ENCODE results near the gene CNOT10.

CNOT10 gene

GRCh38 chr3:32675164-32675563 lies 9.8 kb upstream of the CNOT10 start (continued):
- no peak for TF ChIP-seq ZNF302 (tag by site-specific recombination; IDR thresholded peaks at IDR 0.05; ENCODE audit: low read depth)
- TF ChIP-seq ZNF585B (tag by site-specific recombination; IDR thresholded peaks at IDR 0.05): no peak
- TF ChIP-seq ZNF146 (tag by site-specific recombination; IDR thresholded peaks at IDR 0.05): no peak
- no peak for TF ChIP-seq ZNF37A (tag by site-specific recombination; IDR thresholded peaks at IDR 0.05)
- TF ChIP-seq PBX3 (CRISPR knock-in tag; IDR thresholded peaks at IDR 0.05): no peak
- no peak for TF ChIP-seq ZFP41 (tag by site-specific recombination; IDR thresholded peaks at IDR 0.05; ENCODE audit: borderline replicate concordance)

GRCh38 chr3:32675650-32676049 lies 9.3 kb upstream of the CNOT10 start:
- Histone ChIP-seq H3K4me1 (ENCODE audit: control insufficient read depth, insufficient read depth, low read length) (no peaks in the 10 kb centered on the region), H3K4me3 (ENCODE audit: low read depth, low read length) (no peak overlapping the region), H3K9me3 (ENCODE audit: control insufficient read depth, insufficient read depth, low read depth, low read length) (no peaks in the 10 kb centered on the region), H3K27ac (ENCODE audit: extremely low read depth, low read depth, low read length) (no peak overlapping the region), H3K36me3 (ENCODE audit: control insufficient read depth in 2 of 2, insufficient read depth in 1 of 2, low read length in 2 of 2) (no peaks in the 10 kb centered on the region)
- ChIA-PET POLR2A (interaction anchor here (0.7 kb wide), 1 partner anchor 11 kb away, joined by 6 read pairs; no protein-coding TSS in a partner anchor), CTCF (no interaction called here)
- no peak for TF ChIP-seq ZNF707 (tag by site-specific recombination; IDR thresholded peaks at IDR 0.05)
- TF ChIP-seq MZF1 (tag by site-specific recombination; IDR thresholded peaks at IDR 0.05; ENCODE audit: borderline replicate concordance): no peak
- TF ChIP-seq ZNF184 (tag by site-specific recombination; IDR thresholded peaks at IDR 0.05): no peak
- no peak for TF ChIP-seq ZNF561 (tag by site-specific recombination; IDR thresholded peaks at IDR 0.05; ENCODE audit: borderline replicate concordance)
- no peak for TF ChIP-seq ZNF26 (tag by site-specific recombination; IDR thresholded peaks at IDR 0.05)
- no peak for TF ChIP-seq HOXD13 (CRISPR knock-in tag; IDR thresholded peaks at IDR 0.05; ENCODE audit: borderline replicate concordance)
- no peak for TF ChIP-seq FEZF1 (tag by site-specific recombination; IDR thresholded peaks at IDR 0.05)
- no peak for TF ChIP-seq ZSCAN30 (tag by site-specific recombination; IDR thresholded peaks at IDR 0.05)
- TF ChIP-seq ZSCAN5A (tag by site-specific recombination; IDR thresholded peaks at IDR 0.05): no peak
- TF ChIP-seq ZNF560 (tag by site-specific recombination; IDR thresholded peaks at IDR 0.05; ENCODE audit: borderline replicate concordance): no peak
- no peak for TF ChIP-seq ZNF488 (tag by site-specific recombination; IDR thresholded peaks at IDR 0.05)
- no peak for TF ChIP-seq ZBTB48 (tag by site-specific recombination; IDR thresholded peaks at IDR 0.05)
- TF ChIP-seq ZNF138 (tag by site-specific recombination; IDR thresholded peaks at IDR 0.05; ENCODE audit: borderline replicate concordance): no peak
- TF ChIP-seq ZNF596 (tag by site-specific recombination; IDR thresholded peaks at IDR 0.05): no peak
- TF ChIP-seq ZNF311 (tag by site-specific recombination; IDR thresholded peaks at IDR 0.05; ENCODE audit: borderline replicate concordance): no peak
- no peak for TF ChIP-seq ZNF391 (tag by site-specific recombination; IDR thresholded peaks at IDR 0.05; ENCODE audit: borderline replicate concordance, low read depth)
- TF ChIP-seq ZFP37 (tag by site-specific recombination; IDR thresholded peaks at IDR 0.05): no peak
- no peak for TF ChIP-seq ZNF600 (tag by site-specific recombination; IDR thresholded peaks at IDR 0.05)
- no peak for TF ChIP-seq ZNF133 (tag by site-specific recombination; IDR thresholded peaks at IDR 0.05)
- TF ChIP-seq PRDM6 (tag by site-specific recombination; IDR thresholded peaks at IDR 0.05): no peak

Data from HEK293 (cell line).